ENCODE data around the gene UBXN7.
"Not testable (repeated sequence)": the region's sequence is repeated elsewhere in the genome, so short reads cannot be mapped to it uniquely, and the experiment has no call there.

Gene UBXN7

DNA sequence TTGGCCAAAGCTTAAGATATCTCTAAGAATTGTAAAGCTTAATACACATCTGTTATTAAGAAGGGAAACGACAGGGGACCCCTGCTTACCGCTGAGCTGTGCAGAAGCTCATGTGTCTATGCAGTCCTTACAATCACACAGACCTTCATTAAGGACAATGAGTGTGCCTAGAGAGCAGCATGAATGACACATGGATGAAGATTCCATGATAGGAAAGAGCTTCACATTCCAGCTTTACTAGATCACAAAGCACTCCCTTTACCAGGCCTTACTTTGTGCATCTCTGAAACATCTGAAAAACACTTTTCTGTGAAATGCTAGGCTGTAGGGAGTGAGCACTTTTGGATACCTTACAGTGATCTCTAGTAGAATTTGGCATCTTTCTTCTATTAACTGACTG is 39.3 kb upstream of the UBXN7 start:
- TF ChIP-seq EZH2 (IDR thresholded peaks at IDR 0.05; ENCODE audit: borderline replicate concordance, low read depth, low read length, severe bottlenecking), result no peak
- TF ChIP-seq, protein P1, sequence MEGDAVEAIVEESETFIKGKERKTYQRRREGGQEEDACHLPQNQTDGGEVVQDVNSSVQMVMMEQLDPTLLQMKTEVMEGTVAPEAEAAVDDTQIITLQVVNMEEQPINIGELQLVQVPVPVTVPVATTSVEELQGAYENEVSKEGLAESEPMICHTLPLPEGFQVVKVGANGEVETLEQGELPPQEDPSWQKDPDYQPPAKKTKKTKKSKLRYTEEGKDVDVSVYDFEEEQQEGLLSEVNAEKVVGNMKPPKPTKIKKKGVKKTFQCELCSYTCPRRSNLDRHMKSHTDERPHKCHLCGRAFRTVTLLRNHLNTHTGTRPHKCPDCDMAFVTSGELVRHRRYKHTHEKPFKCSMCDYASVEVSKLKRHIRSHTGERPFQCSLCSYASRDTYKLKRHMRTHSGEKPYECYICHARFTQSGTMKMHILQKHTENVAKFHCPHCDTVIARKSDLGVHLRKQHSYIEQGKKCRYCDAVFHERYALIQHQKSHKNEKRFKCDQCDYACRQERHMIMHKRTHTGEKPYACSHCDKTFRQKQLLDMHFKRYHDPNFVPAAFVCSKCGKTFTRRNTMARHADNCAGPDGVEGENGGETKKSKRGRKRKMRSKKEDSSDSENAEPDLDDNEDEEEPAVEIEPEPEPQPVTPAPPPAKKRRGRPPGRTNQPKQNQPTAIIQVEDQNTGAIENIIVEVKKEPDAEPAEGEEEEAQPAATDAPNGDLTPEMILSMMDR (IDR thresholded peaks at IDR 0.05; ENCODE audit: borderline replicate concordance, extremely low read depth, low read length, poor library complexity, severe bottlenecking), result no peak
- Histone ChIP-seq H3K9me3 (ENCODE audit: insufficient read depth, low read length, severe bottlenecking) (no peaks in the 10 kb centered on the region), H3K27ac (ENCODE audit: low read length) (no peak overlapping the region), H2AFZ (ENCODE audit: low read depth, low read length) (no peak overlapping the region), H3K4me1 (ENCODE audit: insufficient read depth, low read length) (no peaks in the 10 kb centered on the region), H3K4me2 (ENCODE audit: insufficient read depth, low read length) (no peak overlapping the region), H3K79me2 (ENCODE audit: insufficient read depth, low read length) (peaks cover 15% of the 10 kb centered on the region), H3K4me3 (ENCODE audit: low read depth in 1 of 2, low read length in 2 of 2) (no peak overlapping the region), H3K27me3 (ENCODE audit: insufficient read depth, low read length, poor library complexity) (no peaks in the 10 kb centered on the region), H4K20me1 (ENCODE audit: insufficient read depth, low read length) (peaks cover 6% of the 10 kb centered on the region; the same call in 1 of the 2 replicates), H3K9ac (ENCODE audit: low read depth, low read length) (no peak overlapping the region), H3K36me3 (ENCODE audit: insufficient read depth, low read length) (peaks cover 71% of the 10 kb centered on the region)
- no peak for ATAC-seq (ENCODE audit: insufficient read depth, low read depth)
- no peak for DNase-seq

DNA sequence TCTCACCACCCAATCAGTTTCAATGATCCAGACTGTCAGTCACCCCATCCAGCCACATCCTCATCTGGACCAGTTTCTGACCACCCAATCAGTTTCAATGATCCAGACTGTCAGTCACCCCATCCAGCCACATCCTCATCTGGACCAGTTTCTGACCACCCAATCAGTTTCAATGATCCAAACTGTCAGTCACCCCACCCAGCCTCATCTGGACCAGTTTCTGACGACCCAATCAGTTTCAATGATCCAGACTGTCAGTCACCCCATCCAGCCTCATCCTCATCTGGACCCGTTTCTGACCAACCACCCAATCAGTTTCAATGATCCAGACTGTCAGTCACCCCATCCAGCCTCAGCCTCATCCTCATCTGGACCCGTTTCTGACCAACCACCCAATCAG is 38.0 kb upstream of the UBXN7 start:
- DNase-seq; H3K4me3 ChIP-seq (ENCODE audit: low read depth in 1 of 2, low read length in 2 of 2); ATAC-seq (ENCODE audit: insufficient read depth, low read depth); H3K9me3 ChIP-seq (ENCODE audit: insufficient read depth, low read length, severe bottlenecking); H3K4me1 ChIP-seq (ENCODE audit: insufficient read depth, low read length); H2AFZ ChIP-seq (ENCODE audit: low read depth, low read length); H3K4me2 ChIP-seq (ENCODE audit: insufficient read depth, low read length); H3K27me3 ChIP-seq (ENCODE audit: insufficient read depth, low read length, poor library complexity); H4K20me1 ChIP-seq (ENCODE audit: insufficient read depth, low read length); H3K9ac ChIP-seq (ENCODE audit: low read depth, low read length); H3K27ac ChIP-seq (ENCODE audit: low read length): not testable (repeated sequence)
- H3K79me2 ChIP-seq (ENCODE audit: insufficient read depth, low read length), result peaks cover 15% of the 10 kb centered on the region
- peaks cover 64% of the 10 kb centered on the region for H3K36me3 ChIP-seq (ENCODE audit: insufficient read depth, low read length)

DNA sequence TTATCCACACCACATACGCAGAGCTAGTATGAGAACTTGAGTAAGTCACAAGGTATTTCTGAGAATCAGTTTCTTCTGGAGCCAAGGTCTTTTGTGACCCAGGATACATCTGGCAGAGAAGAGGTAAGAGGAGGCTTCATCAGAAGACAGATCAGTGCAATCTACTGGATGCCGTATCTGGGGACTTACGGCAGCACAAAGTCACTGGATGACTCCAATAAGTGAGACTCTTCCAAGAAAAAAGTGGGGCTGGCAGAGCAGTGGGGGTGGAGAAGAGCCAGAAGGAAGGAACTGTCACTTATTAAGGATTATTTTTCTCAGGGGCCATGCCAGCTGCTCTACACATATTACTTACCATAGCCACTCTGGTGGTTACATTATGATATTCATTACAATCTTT is 31.6 kb upstream of the UBXN7 start:
- no peak overlapping the region for H3K9ac ChIP-seq (ENCODE audit: low read depth, low read length)

DNA sequence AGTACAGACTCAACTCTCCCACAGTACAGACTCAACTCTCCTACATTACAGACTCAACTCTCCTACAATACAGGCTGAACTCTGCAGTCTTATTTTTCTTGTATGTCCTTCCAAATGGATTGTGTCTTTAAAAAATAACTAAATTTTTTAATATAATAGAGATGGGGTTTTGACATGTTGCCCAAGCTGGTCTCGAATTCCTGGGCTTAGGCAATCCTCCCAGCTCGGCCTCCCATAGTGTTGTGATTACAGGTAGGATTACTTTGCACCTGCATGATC is 31.2 kb upstream of the UBXN7 start:
- Histone ChIP-seq H3K9ac (ENCODE audit: low read depth, low read length) (no peak overlapping the region), H3K27ac (ENCODE audit: low read length) (no peak overlapping the region)
- TF ChIP-seq, protein P1 (IDR thresholded peaks at IDR 0.05; ENCODE audit: borderline replicate concordance, extremely low read depth, low read length, poor library complexity, severe bottlenecking), result no peak
- TF ChIP-seq EZH2 (IDR thresholded peaks at IDR 0.05; ENCODE audit: borderline replicate concordance, low read depth, low read length, severe bottlenecking), result no peak

More for the DNA sequence above, 31.6 kb upstream of the UBXN7 start:
- Histone ChIP-seq H3K4me2 (ENCODE audit: insufficient read depth, low read length) (no peak overlapping the region), H3K79me2 (ENCODE audit: insufficient read depth, low read length) (0 out of 2 replicates have a peak, but pooled peaks cover 2% of the 10 kb centered on the region), H3K4me1 (ENCODE audit: insufficient read depth, low read length) (no peaks in the 10 kb centered on the region), H4K20me1 (ENCODE audit: insufficient read depth, low read length) (no peaks in the 10 kb centered on the region), H3K9me3 (ENCODE audit: insufficient read depth, low read length, severe bottlenecking) (no peaks in the 10 kb centered on the region), H3K27me3 (ENCODE audit: insufficient read depth, low read length, poor library complexity) (no peaks in the 10 kb centered on the region), H3K27ac (ENCODE audit: low read length) (no peak overlapping the region), H3K36me3 (ENCODE audit: insufficient read depth, low read length) (peaks cover 9% of the 10 kb centered on the region), H2AFZ (ENCODE audit: low read depth, low read length) (no peak overlapping the region), H3K4me3 (ENCODE audit: low read depth in 1 of 2, low read length in 2 of 2) (no peak overlapping the region)
- TF ChIP-seq, protein P1 (IDR thresholded peaks at IDR 0.05; ENCODE audit: borderline replicate concordance, extremely low read depth, low read length, poor library complexity, severe bottlenecking), result no peak
- no peak for DNase-seq
- ATAC-seq (ENCODE audit: insufficient read depth, low read depth), result no peak

DNA sequence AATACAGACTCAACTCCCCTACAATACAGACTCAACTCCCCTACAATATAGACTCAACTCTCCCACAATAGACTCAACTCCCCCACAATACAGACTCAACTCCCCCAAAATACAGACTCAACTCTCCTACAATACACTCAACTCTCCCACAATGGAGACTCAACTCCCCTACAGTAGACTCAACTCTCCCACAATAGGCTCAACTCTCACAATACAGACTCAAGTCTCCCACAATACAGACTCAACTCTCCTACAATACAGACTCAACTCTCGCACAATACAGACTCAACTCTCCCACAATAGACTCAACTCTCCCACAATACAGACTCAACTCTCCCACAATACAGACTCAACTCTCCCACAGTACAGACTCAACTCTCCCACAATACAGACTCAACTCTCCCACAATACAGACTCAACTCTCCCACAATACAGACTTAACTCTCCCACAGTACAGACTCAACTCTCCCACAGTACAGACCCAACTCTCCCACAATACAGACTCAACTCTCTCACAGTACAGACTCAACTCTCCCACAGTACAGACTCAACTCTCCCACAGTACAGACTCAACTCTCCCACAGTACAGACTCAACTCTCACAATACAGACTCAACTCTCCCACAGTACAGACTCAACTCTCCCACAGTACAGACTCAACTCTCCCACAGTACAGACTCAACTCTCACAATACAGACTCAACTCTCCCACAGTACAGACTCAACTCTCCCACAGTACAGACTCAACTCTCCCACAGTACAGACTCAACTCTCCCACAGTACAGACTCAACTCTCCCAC is 30.7 kb upstream of the UBXN7 start:
- H3K27me3 ChIP-seq (ENCODE audit: insufficient read depth, low read length, poor library complexity); H3K27ac ChIP-seq (ENCODE audit: low read length); H3K79me2 ChIP-seq (ENCODE audit: insufficient read depth, low read length); H3K9me3 ChIP-seq (ENCODE audit: insufficient read depth, low read length, severe bottlenecking); H4K20me1 ChIP-seq (ENCODE audit: insufficient read depth, low read length); H3K4me2 ChIP-seq (ENCODE audit: insufficient read depth, low read length); H3K4me3 ChIP-seq (ENCODE audit: low read depth in 1 of 2, low read length in 2 of 2); H2AFZ ChIP-seq (ENCODE audit: low read depth, low read length); ATAC-seq (ENCODE audit: insufficient read depth, low read depth); DNase-seq; H3K36me3 ChIP-seq (ENCODE audit: insufficient read depth, low read length); H3K9ac ChIP-seq (ENCODE audit: low read depth, low read length); H3K4me1 ChIP-seq (ENCODE audit: insufficient read depth, low read length): not testable (repeated sequence)

More for the DNA sequence above, 31.2 kb upstream of the UBXN7 start:
- no peak overlapping the region for H3K4me3 ChIP-seq (ENCODE audit: low read depth in 1 of 2, low read length in 2 of 2)
- no peaks in the 10 kb centered on the region for H3K4me1 ChIP-seq (ENCODE audit: insufficient read depth, low read length)
- no peak for DNase-seq
- no peaks in the 10 kb centered on the region for H4K20me1 ChIP-seq (ENCODE audit: insufficient read depth, low read length)
- H3K9me3 ChIP-seq (ENCODE audit: insufficient read depth, low read length, severe bottlenecking), result no peaks in the 10 kb centered on the region
- ATAC-seq (ENCODE audit: insufficient read depth, low read depth), result no peak
- H3K27me3 ChIP-seq (ENCODE audit: insufficient read depth, low read length, poor library complexity), result no peaks in the 10 kb centered on the region
- peaks cover 6% of the 10 kb centered on the region for H3K36me3 ChIP-seq (ENCODE audit: insufficient read depth, low read length)
- H2AFZ ChIP-seq (ENCODE audit: low read depth, low read length), result no peak overlapping the region
- no peak overlapping the region for H3K4me2 ChIP-seq (ENCODE audit: insufficient read depth, low read length)
- no peaks in the 10 kb centered on the region for H3K79me2 ChIP-seq (ENCODE audit: insufficient read depth, low read length)

All from DND-41 (cell line).